Measurements from ENCODE around the gene CARD19.

The CARD19 gene

DNA sequence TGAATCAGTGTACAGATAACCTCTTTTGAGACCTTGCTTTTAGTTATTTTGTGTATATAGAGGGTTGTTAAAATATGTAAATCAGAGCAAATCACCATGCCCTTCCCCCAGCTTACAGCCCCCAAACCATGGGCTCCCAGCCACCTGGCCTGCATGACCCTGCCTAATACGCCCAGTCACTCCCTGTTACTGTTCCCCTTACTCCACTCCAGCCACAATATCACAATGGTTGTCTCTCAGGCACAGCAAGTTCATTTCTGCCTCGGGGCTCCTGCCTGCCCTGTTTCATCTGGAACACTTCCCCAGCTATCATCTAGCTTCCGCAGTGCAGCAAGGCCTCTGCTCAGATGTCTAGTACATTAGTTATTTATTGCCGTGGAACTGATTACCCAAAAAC is 5.0 kb upstream of the CARD19 start:
- H3K4me3 ChIP-seq (ENCODE audit: low read depth, low read length) = no peak overlapping the region
- no peak for DNase-seq (ENCODE audit: low read depth)
- TF ChIP-seq, protein P1, sequence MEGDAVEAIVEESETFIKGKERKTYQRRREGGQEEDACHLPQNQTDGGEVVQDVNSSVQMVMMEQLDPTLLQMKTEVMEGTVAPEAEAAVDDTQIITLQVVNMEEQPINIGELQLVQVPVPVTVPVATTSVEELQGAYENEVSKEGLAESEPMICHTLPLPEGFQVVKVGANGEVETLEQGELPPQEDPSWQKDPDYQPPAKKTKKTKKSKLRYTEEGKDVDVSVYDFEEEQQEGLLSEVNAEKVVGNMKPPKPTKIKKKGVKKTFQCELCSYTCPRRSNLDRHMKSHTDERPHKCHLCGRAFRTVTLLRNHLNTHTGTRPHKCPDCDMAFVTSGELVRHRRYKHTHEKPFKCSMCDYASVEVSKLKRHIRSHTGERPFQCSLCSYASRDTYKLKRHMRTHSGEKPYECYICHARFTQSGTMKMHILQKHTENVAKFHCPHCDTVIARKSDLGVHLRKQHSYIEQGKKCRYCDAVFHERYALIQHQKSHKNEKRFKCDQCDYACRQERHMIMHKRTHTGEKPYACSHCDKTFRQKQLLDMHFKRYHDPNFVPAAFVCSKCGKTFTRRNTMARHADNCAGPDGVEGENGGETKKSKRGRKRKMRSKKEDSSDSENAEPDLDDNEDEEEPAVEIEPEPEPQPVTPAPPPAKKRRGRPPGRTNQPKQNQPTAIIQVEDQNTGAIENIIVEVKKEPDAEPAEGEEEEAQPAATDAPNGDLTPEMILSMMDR (IDR thresholded peaks at IDR 0.05; ENCODE audit: low read depth, low read length, missing control alignments) = no peak
- in situ Hi-C loops (cut with HindIII; ENCODE audit: low sequenced_read_pairs) = no loop called here

DNA sequence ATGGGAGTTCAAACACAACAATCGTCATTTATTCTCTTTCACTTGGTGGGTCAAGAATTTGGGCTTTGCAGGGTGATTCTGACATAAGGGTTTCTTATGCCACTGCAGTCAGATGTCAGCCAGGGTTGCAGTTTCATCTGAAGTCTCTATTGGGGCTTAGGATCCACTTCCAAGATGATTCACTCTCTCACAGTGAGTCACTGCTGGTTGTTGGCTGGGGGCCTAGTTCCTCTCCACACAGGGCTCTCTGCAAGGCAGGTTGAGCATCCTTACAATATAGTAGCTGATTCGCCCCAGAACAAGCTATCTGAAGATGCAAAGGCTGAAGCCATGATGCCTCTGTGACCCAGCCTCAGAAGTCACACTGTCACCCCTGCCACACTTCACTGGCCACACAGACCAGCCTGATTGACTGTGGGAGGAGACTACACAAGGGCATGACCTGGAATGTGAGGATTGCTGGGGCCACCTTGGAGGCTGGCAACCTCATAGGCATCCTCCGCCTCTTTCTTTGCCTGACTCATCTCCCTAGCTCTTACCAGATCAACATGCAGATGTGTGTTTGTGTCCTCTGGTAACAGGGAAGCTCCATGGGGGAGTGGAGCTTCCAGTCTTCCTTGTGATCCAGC is 4.5 kb upstream of the CARD19 start:
- H3K4me3 ChIP-seq (ENCODE audit: low read depth, low read length) = no peak overlapping the region
- in situ Hi-C loops (cut with HindIII; ENCODE audit: low sequenced_read_pairs) = no loop called here
- DNase-seq (ENCODE audit: low read depth) = peak; percentile 45
- TF ChIP-seq, protein P1 (IDR thresholded peaks at IDR 0.05; ENCODE audit: low read depth, low read length, missing control alignments) = no peak

DNA sequence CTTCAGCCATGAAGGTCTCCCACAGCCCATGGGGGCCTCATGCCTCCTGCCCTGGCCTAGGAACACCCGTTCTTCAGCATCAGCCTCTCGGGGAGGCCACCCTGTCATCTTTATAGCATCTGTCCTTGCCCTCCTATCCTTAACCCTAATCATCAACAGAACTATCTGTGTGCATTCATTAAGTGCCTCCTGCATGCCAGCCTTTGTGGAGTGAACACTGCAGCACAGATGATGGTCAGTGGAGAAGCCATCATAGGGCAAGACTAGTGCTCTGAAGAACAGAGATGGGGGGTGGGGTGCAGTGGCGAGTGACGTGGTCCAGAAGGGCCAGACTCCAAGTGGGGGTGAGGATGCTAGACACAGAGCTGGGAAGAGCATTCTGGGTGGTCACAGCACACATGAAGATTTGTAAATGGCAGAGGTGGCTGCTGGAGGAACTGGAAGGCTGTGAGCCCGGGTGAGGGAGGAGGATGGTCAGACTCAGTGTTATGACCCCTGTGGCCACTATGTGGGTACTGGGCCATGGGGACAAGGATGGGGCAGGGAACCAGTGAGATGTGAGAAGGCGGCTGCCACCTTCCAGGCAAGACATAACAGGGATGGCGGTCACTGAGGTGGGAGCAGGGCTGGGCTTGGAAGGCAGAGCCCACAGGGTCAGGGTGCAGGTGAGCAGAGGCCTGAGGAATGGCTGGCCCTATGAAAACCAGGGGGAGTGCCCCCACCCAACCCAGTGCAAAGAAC is 3.6 kb upstream of the CARD19 start:
- in situ Hi-C loops (cut with HindIII; ENCODE audit: low sequenced_read_pairs) = no loop called here
- TF ChIP-seq, protein P1 (IDR thresholded peaks at IDR 0.05; ENCODE audit: low read depth, low read length, missing control alignments) = no peak

DNA sequence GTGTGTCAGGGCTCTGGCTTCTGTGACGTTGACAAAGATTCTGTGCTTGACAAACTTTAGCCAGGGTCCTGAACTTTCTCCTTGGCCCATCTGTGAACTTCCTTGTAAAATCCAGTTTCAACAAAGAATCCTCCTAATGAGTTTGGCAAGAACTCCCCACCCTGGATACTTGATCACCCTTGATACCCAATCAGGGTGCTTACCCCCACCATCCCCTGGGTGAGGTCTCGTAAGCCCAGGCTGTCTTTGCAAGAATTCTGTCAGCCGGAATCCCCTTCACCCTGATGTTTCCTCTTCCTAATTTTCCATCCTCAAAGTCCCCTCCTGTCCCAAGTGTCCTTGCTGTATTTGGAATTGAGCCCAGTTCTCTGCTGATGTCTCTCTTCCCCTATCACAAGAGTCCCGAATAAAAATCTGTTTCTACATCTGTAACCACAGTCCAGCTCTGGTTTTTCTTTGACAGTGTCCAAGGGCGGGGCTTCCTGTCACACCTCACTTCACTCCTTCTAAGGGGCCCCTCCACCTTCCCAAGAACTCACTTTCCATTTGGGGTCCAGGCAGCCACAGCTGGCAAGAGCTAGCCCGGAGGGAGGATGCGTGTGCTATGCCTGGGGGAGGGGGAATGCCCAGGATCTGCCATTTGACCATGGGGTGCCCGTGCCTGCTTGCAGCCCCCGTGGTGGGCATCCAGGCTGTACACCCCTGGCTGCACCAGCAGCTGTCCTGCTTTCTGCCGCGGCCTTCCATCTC is 2.7 kb upstream of the CARD19 start:
- no peak overlapping the region for H3K4me3 ChIP-seq (ENCODE audit: low read depth, low read length)
- TF ChIP-seq, protein P1 (IDR thresholded peaks at IDR 0.05; ENCODE audit: low read depth, low read length, missing control alignments) = no peak
- in situ Hi-C loops (cut with HindIII; ENCODE audit: low sequenced_read_pairs) = no loop called here
- no peak for DNase-seq (ENCODE audit: low read depth)

More for the DNA sequence above, 3.6 kb upstream of the CARD19 start:
- no peak overlapping the region for H3K4me3 ChIP-seq (ENCODE audit: low read depth, low read length)
- DNase-seq (ENCODE audit: low read depth) = no peak

DNA sequence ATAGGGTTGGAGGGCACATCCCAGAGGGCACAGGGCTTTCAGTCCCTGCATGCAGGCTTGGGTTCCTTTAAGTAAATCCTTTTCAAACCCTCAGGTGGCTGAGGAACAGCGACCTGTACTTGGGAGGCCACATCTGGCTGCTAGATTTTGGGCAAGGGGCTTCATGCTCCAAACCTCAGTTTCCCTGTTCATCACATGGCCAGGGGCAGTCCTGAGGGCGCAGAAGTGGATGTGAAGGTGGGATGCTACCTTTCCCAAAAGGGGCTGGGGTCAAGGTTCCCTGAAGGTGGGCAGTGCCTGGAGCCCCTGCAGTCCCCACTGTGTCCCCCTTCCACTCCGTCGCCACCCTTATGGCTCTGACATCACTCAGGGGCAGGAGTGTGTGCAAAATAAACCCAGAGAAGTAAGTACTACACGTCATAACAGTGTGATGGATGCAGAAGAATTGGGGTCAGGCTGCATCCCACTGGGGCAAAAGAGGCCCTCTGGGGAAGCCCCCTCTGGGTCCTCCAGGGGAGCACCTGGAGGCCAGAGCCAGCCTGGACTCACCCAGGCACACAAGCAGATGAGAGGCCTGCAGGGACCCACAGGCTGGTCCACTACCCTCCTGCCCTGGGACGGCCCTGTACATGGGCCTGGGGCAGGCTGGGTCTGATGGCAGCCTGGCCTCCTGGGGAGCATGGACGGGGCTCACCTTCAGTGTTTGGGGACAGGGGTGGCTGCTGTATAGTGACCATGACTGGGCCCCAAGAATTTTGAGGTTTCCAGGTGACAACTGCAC is 1.9 kb upstream of the CARD19 start:
- H3K4me3 ChIP-seq (ENCODE audit: low read depth, low read length) = no peak overlapping the region
- TF ChIP-seq, protein P1 (IDR thresholded peaks at IDR 0.05; ENCODE audit: low read depth, low read length, missing control alignments) = no peak
- DNase-seq (ENCODE audit: low read depth) = no peak
- in situ Hi-C loops (cut with HindIII; ENCODE audit: low sequenced_read_pairs) = no loop called here

DNA sequence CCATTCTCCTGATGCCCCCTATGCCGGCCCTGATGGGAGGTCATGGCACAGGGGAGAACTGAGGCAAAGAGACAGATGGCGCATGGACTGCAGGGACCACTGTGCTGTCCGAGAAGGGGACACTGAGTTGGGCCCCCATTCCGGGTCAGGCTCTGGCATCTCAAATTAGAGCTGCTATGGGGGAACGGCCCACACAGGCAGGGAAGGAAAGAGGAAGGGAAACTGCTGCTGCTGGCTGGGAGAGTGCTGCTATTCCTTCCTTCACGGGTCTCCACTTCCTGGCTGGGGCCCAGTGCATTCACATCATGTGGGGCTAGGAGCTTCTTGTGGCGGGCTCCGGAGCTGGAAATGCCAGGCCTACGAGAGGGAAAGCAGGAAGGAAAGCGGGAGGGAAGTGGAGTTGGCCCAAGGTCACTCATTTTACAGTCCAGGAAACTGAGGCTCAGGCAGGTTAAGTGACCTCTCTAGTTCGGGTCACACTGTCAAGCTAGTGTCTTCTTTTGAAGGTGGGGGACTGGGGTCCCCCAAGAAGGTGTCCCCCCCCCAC is 1.3 kb upstream of the CARD19 start:
- in situ Hi-C loops (cut with HindIII; ENCODE audit: low sequenced_read_pairs) = no loop called here
- TF ChIP-seq, protein P1 (IDR thresholded peaks at IDR 0.05; ENCODE audit: low read depth, low read length, missing control alignments) = no peak
- no peak for DNase-seq (ENCODE audit: low read depth)
- H3K4me3 ChIP-seq (ENCODE audit: low read depth, low read length) = peak overlapping the region; percentile 44

All from astrocyte of the cerebellum (primary cell).